ELR (cell line): ENCODE data around the gene KIF14.
A peak's percentile ranks its signal among the peaks of the same experiment; 100 is the strongest.

Experiments
- DNase-seq: peaks from one replicate; pipeline ENCODE4 v3.0.0-alpha.2; 2015; ENCODE audit warnings: low read depth

KIF14 gene

GRCh38 chr1:200620273-200621131, at the start of gene KIF14:
TSS of gene KIF14 (minus strand) at chr1:200620751. CDS start at chr1:200618723, 2,028 bp downstream.
- peak; percentile 96 for DNase-seq

- DNase-seq = peak; percentile 99
Observed at GRCh38 chr1:200669314-200670241, 49.0 kb upstream of the KIF14 start, which contains the start of gene DDX59. TSS of gene DDX59 (minus strand) at chr1:200669907. CDS start at chr1:200666740, 3,167 bp downstream.

- peak; percentile 10 for DNase-seq
Observed at GRCh38 chr1:200668514-200669313, 48.2 kb upstream of the KIF14 start.

- no peak for DNase-seq
Observed at GRCh38 chr1:200666309-200666708, 45.8 kb upstream of the KIF14 start.

GRCh38 chr1:200665861-200666260, 45.3 kb upstream of the KIF14 start:
- DNase-seq = no peak

GRCh38 chr1:200660719-200661118, 40.2 kb upstream of the KIF14 start:
- no peak for DNase-seq

- DNase-seq = peak; percentile 77
Observed at GRCh38 chr1:200659269-200659668, 38.7 kb upstream of the KIF14 start.

GRCh38 chr1:200658037-200658818, 37.7 kb upstream of the KIF14 start:
- no peak for DNase-seq

GRCh38 chr1:200654660-200655059, 34.1 kb upstream of the KIF14 start:
- peak; percentile 58 for DNase-seq

- DNase-seq = no peak
Observed at GRCh38 chr1:200653022-200653462, 32.5 kb upstream of the KIF14 start.

GRCh38 chr1:200652378-200652777, 31.8 kb upstream of the KIF14 start:
- DNase-seq = no peak

GRCh38 chr1:200646515-200646914, 26.0 kb upstream of the KIF14 start:
- DNase-seq = no peak

GRCh38 chr1:200644021-200644420, 23.5 kb upstream of the KIF14 start:
- no peak for DNase-seq

GRCh38 chr1:200642481-200642880, 21.9 kb upstream of the KIF14 start:
- no peak for DNase-seq

- peak; percentile 16 for DNase-seq
Observed at GRCh38 chr1:200640963-200641401, 20.4 kb upstream of the KIF14 start.

GRCh38 chr1:200640373-200640962, 19.9 kb upstream of the KIF14 start:
- no peak for DNase-seq

GRCh38 chr1:200638073-200638472, 17.5 kb upstream of the KIF14 start:
- no peak for DNase-seq

- DNase-seq = no peak
Observed at GRCh38 chr1:200636681-200637080, 16.1 kb upstream of the KIF14 start.

- no peak for DNase-seq
Observed at GRCh38 chr1:200634261-200635122, 13.9 kb upstream of the KIF14 start.
